Upper lobe of right lung (tissue), 1 donor: ENCODE measurements around the gene AMER2. TPM values are rescaled to one million over a fixed set of nuclear protein-coding genes. Genes with fewer than 3 reads are reported as not detected.

Experiments
- ATAC-seq: fragments of 200-7000 bp; cut with Tn5 transposase; one replicate; pipeline ENCODE4 v1.9.1; 2020; ENCODE audit warnings: mild to moderate bottlenecking, moderate library complexity
- DNase-seq: peaks from one replicate; pipeline ENCODE4 v3.0.0-alpha.2; 2020
- H3K27ac ChIP-seq: fragments of 200-600 bp; one replicate; pipeline ENCODE4 v1.8.0; 2022
- H3K27me3 ChIP-seq: fragments of 200-600 bp; one replicate; pipeline ENCODE4 v1.8.0; 2022; ENCODE audit warnings: mild to moderate bottlenecking
- H3K36me3 ChIP-seq: fragments of 200-600 bp; one replicate; pipeline ENCODE4 v1.8.0; 2022
- H3K4me1 ChIP-seq: fragments of 200-600 bp; one replicate; pipeline ENCODE4 v1.8.0; 2022
- H3K4me3 ChIP-seq: fragments of 200-600 bp; one replicate; pipeline ENCODE4 v1.8.0; 2022; ENCODE audit warnings: mild to moderate bottlenecking
- H3K9me3 ChIP-seq: fragments of 200-600 bp; one replicate; pipeline ENCODE4 v1.8.0; 2022
- intact Hi-C: fragments of 100-400 bp; cut with DNase I; formaldehyde crosslinking; loops from one replicate; pipeline ENCODE4 v1.11.0; 2022
- total RNA-seq: library from RNA; stranded (reverse); fragmentation: NEBNext Ultra II Directional; extraction: Animal tissue kit (Norgen Biotek cat#: 25700); gene quantifications from one replicate; pipeline ENCODE4 v1.2.1, GENCODE V29; 2021
- TF ChIP-seq, protein P1 (sequence below): fragments of 200-600 bp; IDR thresholded peaks from one replicate; pipeline ENCODE4 v1.8.0; 2022; ENCODE audit warnings: antibody characterized with exemption
- donor health status: DM: no; HTN: yes; CAD: no; lungs with severe emphysema.

The AMER2 gene
- total RNA-seq, 1 donor from 2014 or later: not detected

DNA sequence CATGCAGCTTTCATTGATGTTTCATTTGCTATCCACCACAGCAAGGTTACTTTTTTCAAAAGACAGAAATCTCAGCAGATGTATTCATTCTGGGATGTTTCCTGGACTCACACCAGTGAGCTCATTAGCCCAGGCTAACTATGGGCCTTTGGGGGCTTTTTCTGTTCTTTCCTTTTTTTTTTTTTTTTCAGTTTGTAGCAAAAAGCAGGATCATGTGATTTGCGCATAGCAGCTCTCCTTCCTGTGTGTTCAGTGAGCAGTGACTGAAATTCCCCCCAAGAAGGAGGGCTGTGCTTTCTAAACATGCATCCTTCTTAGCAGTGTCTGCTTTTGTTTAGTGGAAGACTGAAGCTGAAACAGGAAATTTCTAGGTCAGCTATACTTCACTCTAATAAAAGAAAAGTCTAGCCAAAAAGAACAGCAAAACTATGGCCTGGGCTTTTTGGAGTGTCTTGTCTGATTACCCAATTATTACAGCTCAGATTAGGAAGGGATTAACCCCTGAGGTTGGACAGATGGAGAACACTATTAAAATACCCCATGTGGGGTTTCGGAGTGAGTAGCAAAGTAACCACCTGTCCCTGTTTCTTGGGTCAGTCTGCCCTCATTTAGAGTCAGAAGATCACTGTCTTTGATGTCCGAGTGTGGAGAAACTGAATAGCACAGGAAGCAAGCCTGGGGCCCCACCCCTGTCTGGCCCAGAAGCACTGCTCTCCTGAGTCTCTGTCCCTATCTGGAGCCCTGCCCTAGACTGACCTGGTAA lies 8.9 kb upstream of the AMER2 start:
- no peak overlapping the region for H3K27ac ChIP-seq
- no peak overlapping the region for H3K4me3 ChIP-seq
- no peaks in the 10 kb centered on the region for H3K36me3 ChIP-seq
- H3K4me1 ChIP-seq: no peaks in the 10 kb centered on the region
- TF ChIP-seq, protein P1, sequence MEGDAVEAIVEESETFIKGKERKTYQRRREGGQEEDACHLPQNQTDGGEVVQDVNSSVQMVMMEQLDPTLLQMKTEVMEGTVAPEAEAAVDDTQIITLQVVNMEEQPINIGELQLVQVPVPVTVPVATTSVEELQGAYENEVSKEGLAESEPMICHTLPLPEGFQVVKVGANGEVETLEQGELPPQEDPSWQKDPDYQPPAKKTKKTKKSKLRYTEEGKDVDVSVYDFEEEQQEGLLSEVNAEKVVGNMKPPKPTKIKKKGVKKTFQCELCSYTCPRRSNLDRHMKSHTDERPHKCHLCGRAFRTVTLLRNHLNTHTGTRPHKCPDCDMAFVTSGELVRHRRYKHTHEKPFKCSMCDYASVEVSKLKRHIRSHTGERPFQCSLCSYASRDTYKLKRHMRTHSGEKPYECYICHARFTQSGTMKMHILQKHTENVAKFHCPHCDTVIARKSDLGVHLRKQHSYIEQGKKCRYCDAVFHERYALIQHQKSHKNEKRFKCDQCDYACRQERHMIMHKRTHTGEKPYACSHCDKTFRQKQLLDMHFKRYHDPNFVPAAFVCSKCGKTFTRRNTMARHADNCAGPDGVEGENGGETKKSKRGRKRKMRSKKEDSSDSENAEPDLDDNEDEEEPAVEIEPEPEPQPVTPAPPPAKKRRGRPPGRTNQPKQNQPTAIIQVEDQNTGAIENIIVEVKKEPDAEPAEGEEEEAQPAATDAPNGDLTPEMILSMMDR: no peak
- DNase-seq: no peak
- H3K9me3 ChIP-seq: no peaks in the 10 kb centered on the region
- peaks cover 17% of the 10 kb centered on the region for H3K27me3 ChIP-seq
- no peak for ATAC-seq
- intact Hi-C loops: no loop called here

DNA sequence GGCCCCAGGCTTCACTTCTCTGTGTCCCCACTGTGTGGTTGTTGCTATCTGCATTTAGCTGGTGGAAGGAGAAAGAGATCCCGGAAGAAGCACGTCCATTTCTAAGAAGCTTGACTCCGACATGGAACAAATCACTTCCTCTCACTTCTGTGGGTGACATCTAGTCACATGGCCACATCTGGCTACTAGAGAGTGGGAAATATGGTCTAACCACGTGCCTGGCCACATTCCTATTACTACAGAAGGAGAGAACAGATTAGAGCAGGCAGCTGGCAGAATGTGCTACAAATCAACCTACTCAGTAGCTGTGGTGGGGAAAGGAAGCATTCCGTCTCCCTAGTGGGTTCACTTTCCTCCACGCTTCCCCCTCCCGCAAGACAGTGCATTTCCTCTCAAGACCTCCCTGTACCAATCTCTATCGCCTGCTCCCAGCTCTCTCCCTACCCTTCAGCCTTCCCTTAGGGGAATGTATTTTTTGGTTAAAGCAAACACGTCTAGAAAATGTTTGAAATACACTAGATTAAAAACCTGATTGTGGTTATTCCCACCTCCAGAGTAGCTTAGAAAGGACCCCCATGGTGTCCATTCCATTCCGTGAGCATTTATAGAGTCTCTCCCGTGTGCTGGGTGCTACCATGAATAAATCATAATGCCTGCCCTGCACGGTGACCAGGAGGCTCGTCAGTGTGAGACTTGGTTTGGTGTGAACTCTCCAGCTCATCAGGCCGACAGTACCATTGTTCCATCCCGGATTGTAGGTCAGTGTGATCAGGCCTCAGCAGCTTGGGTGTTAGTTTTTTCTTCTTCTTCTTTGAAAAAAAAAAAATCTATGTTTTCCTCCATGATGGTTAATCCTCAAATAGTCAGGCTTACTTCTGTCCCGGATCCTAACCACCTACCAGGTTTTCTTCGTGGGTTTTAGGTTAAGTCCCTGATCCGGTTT lies 8.0 kb upstream of the AMER2 start:
- no peak overlapping the region for H3K4me3 ChIP-seq
- H3K36me3 ChIP-seq: no peaks in the 10 kb centered on the region
- ATAC-seq: no peak
- intact Hi-C loops: no loop called here
- peaks cover 25% of the 10 kb centered on the region for H3K27me3 ChIP-seq
- DNase-seq: no peak
- H3K27ac ChIP-seq: no peak overlapping the region
- TF ChIP-seq, protein P1: no peak
- no peaks in the 10 kb centered on the region for H3K4me1 ChIP-seq
- no peaks in the 10 kb centered on the region for H3K9me3 ChIP-seq

DNA sequence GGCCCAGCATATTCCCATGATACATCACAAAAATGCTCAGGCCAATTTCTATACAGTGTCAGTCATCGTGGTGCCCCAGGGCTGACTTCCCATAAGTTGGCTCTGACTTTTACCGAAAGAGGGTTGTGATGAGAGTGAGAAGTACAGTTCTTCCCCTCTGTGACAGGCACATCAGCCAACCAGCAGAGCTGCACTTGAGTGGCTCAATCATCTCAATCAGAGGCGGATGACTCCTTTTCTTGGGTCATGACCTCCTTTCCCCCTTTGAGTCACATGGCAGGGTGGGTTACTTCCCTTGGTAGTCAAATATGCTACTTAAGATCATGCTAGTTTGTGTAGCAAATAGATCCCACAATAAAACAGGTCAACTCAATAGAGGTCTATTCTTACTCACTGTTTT lies 6.9 kb upstream of the AMER2 start:
- H3K4me1 ChIP-seq: no peaks in the 10 kb centered on the region
- no peaks in the 10 kb centered on the region for H3K9me3 ChIP-seq
- intact Hi-C loops: no loop called here
- H3K36me3 ChIP-seq: no peaks in the 10 kb centered on the region
- no peak for DNase-seq
- H3K27me3 ChIP-seq: peaks cover 31% of the 10 kb centered on the region
- H3K27ac ChIP-seq: no peak overlapping the region
- no peak for ATAC-seq
- no peak overlapping the region for H3K4me3 ChIP-seq
- TF ChIP-seq, protein P1: no peak

DNA sequence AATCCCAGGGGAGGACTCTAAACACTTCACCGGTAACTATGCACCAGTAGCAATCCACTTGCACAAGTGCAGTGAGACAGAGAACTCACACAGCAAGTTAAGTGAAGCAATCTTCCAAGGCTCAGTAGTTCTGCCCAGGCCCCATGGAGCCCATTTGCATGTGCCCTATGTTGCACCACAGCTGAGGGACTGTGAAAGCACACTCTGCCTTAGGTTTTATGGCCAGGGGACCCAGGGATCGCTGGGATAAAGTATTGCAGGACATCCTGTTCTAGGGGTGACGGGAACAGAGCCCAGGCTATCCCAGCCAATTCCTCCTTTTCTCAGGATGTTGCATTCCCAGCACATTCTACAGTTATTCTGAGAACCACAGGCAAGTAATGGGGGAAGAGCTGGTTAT lies 6.0 kb upstream of the AMER2 start:
- no peaks in the 10 kb centered on the region for H3K36me3 ChIP-seq
- TF ChIP-seq, protein P1: no peak
- no peak for ATAC-seq
- H3K9me3 ChIP-seq: no peaks in the 10 kb centered on the region
- no peak overlapping the region for H3K4me3 ChIP-seq
- H3K27ac ChIP-seq: no peak overlapping the region
- DNase-seq: no peak
- intact Hi-C loops: no loop called here
- H3K27me3 ChIP-seq: peaks cover 40% of the 10 kb centered on the region
- H3K4me1 ChIP-seq: no peaks in the 10 kb centered on the region

DNA sequence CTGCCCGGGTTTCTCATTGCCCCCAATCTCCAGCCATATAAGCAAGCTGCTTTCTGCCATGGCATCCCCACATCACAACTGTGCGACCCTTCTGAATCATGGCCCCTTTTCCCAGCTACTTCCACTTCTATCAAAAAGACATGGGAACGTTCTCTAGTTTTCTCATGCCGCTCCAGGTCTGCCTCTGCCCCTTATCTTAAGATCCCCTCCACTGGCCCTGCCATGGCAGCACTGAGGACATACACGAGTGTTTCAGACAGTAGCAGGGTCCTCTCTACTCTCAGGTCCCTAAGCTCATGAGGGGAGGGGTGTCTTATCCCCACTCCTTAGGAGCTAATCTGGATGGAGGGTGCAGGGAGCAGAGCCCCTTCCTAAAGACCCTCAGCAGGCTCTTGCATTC lies 5.5 kb upstream of the AMER2 start:
- DNase-seq (no peak), ATAC-seq (no peak)
- Histone ChIP-seq H3K9me3 (no peaks in the 10 kb centered on the region), H3K27ac (no peak overlapping the region), H3K4me1 (no peaks in the 10 kb centered on the region), H3K36me3 (no peaks in the 10 kb centered on the region), H3K4me3 (no peak overlapping the region), H3K27me3 (peaks cover 45% of the 10 kb centered on the region)
- TF ChIP-seq, protein P1: no peak
- intact Hi-C loops: no loop called here
